ENCODE measurements around the gene SPOCD1. TPM values are rescaled to one million over a fixed set of nuclear protein-coding genes. Genes with fewer than 3 reads are reported as not detected.
A peak's percentile ranks its signal among the peaks of the same experiment; 100 is the strongest.

The SPOCD1 gene
- total and polyA plus RNA-seq, 10 donors, result 0.74 to 5.0 (median 3.0) TPM

GRCh38 chr1:31792541-31792940 lies 23.3 kb downstream of the SPOCD1 start:
- intact Hi-C loops (cut with DNase I; ENCODE audit: low total_unique reads), result loop anchor here (10.0 kb wide), 1 partner anchor 218 kb away; the partner anchor contains the start of gene TINAGL1
- TF ChIP-seq POLR2A (IDR thresholded peaks at IDR 0.05) (no peak), POLR2AphosphoS5 (IDR thresholded peaks at IDR 0.05) (no peak)
- TF ChIP-seq, protein P1, sequence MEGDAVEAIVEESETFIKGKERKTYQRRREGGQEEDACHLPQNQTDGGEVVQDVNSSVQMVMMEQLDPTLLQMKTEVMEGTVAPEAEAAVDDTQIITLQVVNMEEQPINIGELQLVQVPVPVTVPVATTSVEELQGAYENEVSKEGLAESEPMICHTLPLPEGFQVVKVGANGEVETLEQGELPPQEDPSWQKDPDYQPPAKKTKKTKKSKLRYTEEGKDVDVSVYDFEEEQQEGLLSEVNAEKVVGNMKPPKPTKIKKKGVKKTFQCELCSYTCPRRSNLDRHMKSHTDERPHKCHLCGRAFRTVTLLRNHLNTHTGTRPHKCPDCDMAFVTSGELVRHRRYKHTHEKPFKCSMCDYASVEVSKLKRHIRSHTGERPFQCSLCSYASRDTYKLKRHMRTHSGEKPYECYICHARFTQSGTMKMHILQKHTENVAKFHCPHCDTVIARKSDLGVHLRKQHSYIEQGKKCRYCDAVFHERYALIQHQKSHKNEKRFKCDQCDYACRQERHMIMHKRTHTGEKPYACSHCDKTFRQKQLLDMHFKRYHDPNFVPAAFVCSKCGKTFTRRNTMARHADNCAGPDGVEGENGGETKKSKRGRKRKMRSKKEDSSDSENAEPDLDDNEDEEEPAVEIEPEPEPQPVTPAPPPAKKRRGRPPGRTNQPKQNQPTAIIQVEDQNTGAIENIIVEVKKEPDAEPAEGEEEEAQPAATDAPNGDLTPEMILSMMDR (IDR thresholded peaks at IDR 0.05 in 8 of 11, conservative IDR thresholded peaks at IDR 0.05 in 3 of 11), result no peak
- Histone ChIP-seq H3K4me1 (peaks cover 0 to 21% (median 14%) of the 10 kb centered on the region in 6 donors), H3K27me3 (replicated peaks in 1 of 7) (peaks cover 0 to 6% (median 0%) of the 10 kb centered on the region in 7 donors), H3K27ac (no peak overlapping the region), H3K36me3 (no peaks in the 10 kb centered on the region), H3K4me3 (no peak overlapping the region), H3K9me3 (no peaks in the 10 kb centered on the region)
- WGBS, 5 donors, result 69 to 90% (median 81%) methylated on average over 4 of the region's 4 CpGs
- DNase-seq, result peak; percentile 59

GRCh38 chr1:31792116-31792515 lies 23.7 kb downstream of the SPOCD1 start:
- Histone ChIP-seq H3K36me3 (no peaks in the 10 kb centered on the region), H3K27ac (no peak overlapping the region), H3K4me3 (no peak overlapping the region), H3K27me3 (replicated peaks in 1 of 7) (peaks cover 0 to 4% (median 0%) of the 10 kb centered on the region in 7 donors), H3K4me1 (peaks cover 0 to 23% (median 14%) of the 10 kb centered on the region in 6 donors), H3K9me3 (no peaks in the 10 kb centered on the region)
- intact Hi-C loops (cut with DNase I; ENCODE audit: low total_unique reads), result loop anchor here (10.0 kb wide), 1 partner anchor 217 kb away; the partner anchor contains the start of gene TINAGL1
- 73 to 91% (median 85%) methylated on average over 5 to 11 of the region's 11 CpGs for WGBS, 5 donors
- peak; percentile 77 for DNase-seq
- TF ChIP-seq POLR2A (IDR thresholded peaks at IDR 0.05) (no peak), POLR2AphosphoS5 (IDR thresholded peaks at IDR 0.05) (no peak)
- TF ChIP-seq, protein P1 (IDR thresholded peaks at IDR 0.05 in 8 of 11, conservative IDR thresholded peaks at IDR 0.05 in 3 of 11), result no peak

- peak; percentile 64 for DNase-seq
- no peak for TF ChIP-seq POLR2AphosphoS5 (IDR thresholded peaks at IDR 0.05)
- no peak for TF ChIP-seq POLR2A (IDR thresholded peaks at IDR 0.05)
- TF ChIP-seq, protein P1 (IDR thresholded peaks at IDR 0.05 in 8 of 11, conservative IDR thresholded peaks at IDR 0.05 in 3 of 11), result no peak
- no peak overlapping the region for H3K4me3 ChIP-seq
- H3K27me3 ChIP-seq (replicated peaks in 1 of 7), result peaks cover 0 to 4% (median 0%) of the 10 kb centered on the region in 7 donors
- H3K27ac ChIP-seq, result no peak overlapping the region
- H3K9me3 ChIP-seq, result no peaks in the 10 kb centered on the region
- WGBS, 5 donors, result 73 to 90% (median 88%) methylated on average over 5 to 13 of the region's 13 CpGs
- peaks cover 0 to 23% (median 14%) of the 10 kb centered on the region in 6 donors for H3K4me1 ChIP-seq
- H3K36me3 ChIP-seq, result no peaks in the 10 kb centered on the region
- intact Hi-C loops (cut with DNase I; ENCODE audit: low total_unique reads), result loop anchor here (10.0 kb wide), 1 partner anchor 216 kb away; the partner anchor contains the start of gene TINAGL1
Measured at GRCh38 chr1:31791131-31791858, 24.5 kb downstream of the SPOCD1 start.

- peaks cover 0 to 4% (median 0%) of the 10 kb centered on the region in 7 donors for H3K27me3 ChIP-seq (replicated peaks in 1 of 7)
- H3K36me3 ChIP-seq, result no peaks in the 10 kb centered on the region
- H3K27ac ChIP-seq, result no peak overlapping the region
- no peaks in the 10 kb centered on the region for H3K9me3 ChIP-seq
- no peak overlapping the region for H3K4me3 ChIP-seq
- intact Hi-C loops (cut with DNase I; ENCODE audit: low total_unique reads), result loop anchor here (10.0 kb wide), 1 partner anchor 216 kb away; the partner anchor contains the start of gene TINAGL1
- TF ChIP-seq, protein P1 (IDR thresholded peaks at IDR 0.05 in 8 of 11, conservative IDR thresholded peaks at IDR 0.05 in 3 of 11), result no peak
- TF ChIP-seq POLR2AphosphoS5 (IDR thresholded peaks at IDR 0.05) (no peak), POLR2A (IDR thresholded peaks at IDR 0.05) (no peak)
- H3K4me1 ChIP-seq, result peaks cover 0 to 27% (median 12%) of the 10 kb centered on the region in 6 donors
- WGBS, 5 donors, result 76 to 93% (median 89%) methylated on average over 9 to 11 of the region's 11 CpGs
- peak; percentile 75 for DNase-seq
Measured at GRCh38 chr1:31790641-31791091, 25.2 kb downstream of the SPOCD1 start.

All from spleen (tissue), 11 donors.